ENCODE results near the gene LRRC32.

DNA sequence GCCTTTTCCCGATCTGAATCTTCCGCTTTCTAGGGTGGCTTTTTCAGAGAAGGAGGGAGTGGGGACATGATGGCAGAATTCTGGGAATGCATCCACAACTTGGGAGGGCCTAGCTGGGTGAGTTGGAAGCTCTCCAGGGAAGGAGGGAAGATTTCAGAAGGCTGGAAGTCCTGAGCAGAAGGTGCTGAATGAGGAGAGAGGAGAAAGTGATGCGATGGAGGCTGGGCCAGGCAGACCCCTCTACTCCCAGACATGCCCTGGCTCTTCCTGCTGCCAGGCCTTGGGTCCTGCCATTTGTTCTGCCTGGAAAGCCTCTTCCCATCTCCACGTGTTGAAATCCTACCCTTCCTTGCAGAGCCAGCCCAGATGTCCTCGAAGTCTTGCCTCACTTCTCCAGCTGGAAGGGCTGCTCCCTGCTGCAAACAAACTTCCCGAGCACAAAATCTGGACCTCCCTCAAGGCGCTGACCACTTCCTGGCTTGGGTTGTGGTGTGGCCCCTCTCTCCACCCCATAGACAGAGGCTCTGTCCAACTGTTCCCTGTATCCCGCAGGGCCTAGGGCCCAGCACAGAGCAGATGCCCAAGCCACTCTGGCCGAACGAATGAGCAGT is 16.8 kb downstream of the LRRC32 start:
- peak in 1 of 2 donors; percentile 27 for TF ChIP-seq POLR2AphosphoS5 (IDR thresholded peaks at IDR 0.05)
- no peak for TF ChIP-seq POLR2A (IDR thresholded peaks at IDR 0.05)
- TF ChIP-seq, protein P1, sequence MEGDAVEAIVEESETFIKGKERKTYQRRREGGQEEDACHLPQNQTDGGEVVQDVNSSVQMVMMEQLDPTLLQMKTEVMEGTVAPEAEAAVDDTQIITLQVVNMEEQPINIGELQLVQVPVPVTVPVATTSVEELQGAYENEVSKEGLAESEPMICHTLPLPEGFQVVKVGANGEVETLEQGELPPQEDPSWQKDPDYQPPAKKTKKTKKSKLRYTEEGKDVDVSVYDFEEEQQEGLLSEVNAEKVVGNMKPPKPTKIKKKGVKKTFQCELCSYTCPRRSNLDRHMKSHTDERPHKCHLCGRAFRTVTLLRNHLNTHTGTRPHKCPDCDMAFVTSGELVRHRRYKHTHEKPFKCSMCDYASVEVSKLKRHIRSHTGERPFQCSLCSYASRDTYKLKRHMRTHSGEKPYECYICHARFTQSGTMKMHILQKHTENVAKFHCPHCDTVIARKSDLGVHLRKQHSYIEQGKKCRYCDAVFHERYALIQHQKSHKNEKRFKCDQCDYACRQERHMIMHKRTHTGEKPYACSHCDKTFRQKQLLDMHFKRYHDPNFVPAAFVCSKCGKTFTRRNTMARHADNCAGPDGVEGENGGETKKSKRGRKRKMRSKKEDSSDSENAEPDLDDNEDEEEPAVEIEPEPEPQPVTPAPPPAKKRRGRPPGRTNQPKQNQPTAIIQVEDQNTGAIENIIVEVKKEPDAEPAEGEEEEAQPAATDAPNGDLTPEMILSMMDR (IDR thresholded peaks at IDR 0.05), result no peak
- TF ChIP-seq EP300 (IDR thresholded peaks at IDR 0.05), result no peak
